ENCODE measurements around the gene ACP6.

The ACP6 gene

GRCh38 chr1:147611586-147611985 lies 58.7 kb downstream of the ACP6 start:
- Histone ChIP-seq H4K20me1 (ENCODE audit: insufficient read depth, low read length) (no peaks in the 10 kb centered on the region), H3K9ac (ENCODE audit: low read depth, low read length) (no peak overlapping the region), H3K27me3 (ENCODE audit: insufficient read depth, low read length, poor library complexity) (no peaks in the 10 kb centered on the region), H3K27ac (ENCODE audit: low read length) (no peak overlapping the region), H3K4me2 (ENCODE audit: insufficient read depth, low read length) (no peak overlapping the region), H3K79me2 (ENCODE audit: insufficient read depth, low read length) (no peaks in the 10 kb centered on the region), H2AFZ (ENCODE audit: low read depth, low read length) (no peak overlapping the region), H3K36me3 (ENCODE audit: insufficient read depth, low read length) (peaks cover 71% of the 10 kb centered on the region), H3K9me3 (ENCODE audit: insufficient read depth, low read length, severe bottlenecking) (no peaks in the 10 kb centered on the region), H3K4me3 (ENCODE audit: low read depth in 1 of 2, low read length in 2 of 2) (no peak overlapping the region), H3K4me1 (ENCODE audit: insufficient read depth, low read length) (peaks cover 4% of the 10 kb centered on the region)
- ATAC-seq (ENCODE audit: insufficient read depth, low read depth) (no peak), DNase-seq (no peak)
- TF ChIP-seq EZH2 (IDR thresholded peaks at IDR 0.05; ENCODE audit: borderline replicate concordance, low read depth, low read length, severe bottlenecking), result no peak
- no peak for TF ChIP-seq CTCF (IDR thresholded peaks at IDR 0.05; ENCODE audit: borderline replicate concordance, extremely low read depth, low read length, poor library complexity, severe bottlenecking)

- peaks cover 69% of the 10 kb centered on the region for H3K36me3 ChIP-seq (ENCODE audit: insufficient read depth, low read length)
- no peak overlapping the region for H3K4me3 ChIP-seq (ENCODE audit: low read depth in 1 of 2, low read length in 2 of 2)
- H3K27me3 ChIP-seq (ENCODE audit: insufficient read depth, low read length, poor library complexity), result no peaks in the 10 kb centered on the region
- H2AFZ ChIP-seq (ENCODE audit: low read depth, low read length), result no peak overlapping the region
- H3K9ac ChIP-seq (ENCODE audit: low read depth, low read length), result no peak overlapping the region
- no peaks in the 10 kb centered on the region for H4K20me1 ChIP-seq (ENCODE audit: insufficient read depth, low read length)
- no peak overlapping the region for H3K27ac ChIP-seq (ENCODE audit: low read length)
- ATAC-seq (ENCODE audit: insufficient read depth, low read depth), result no peak
- DNase-seq, result no peak
- no peaks in the 10 kb centered on the region for H3K79me2 ChIP-seq (ENCODE audit: insufficient read depth, low read length)
- H3K9me3 ChIP-seq (ENCODE audit: insufficient read depth, low read length, severe bottlenecking), result no peaks in the 10 kb centered on the region
- H3K4me2 ChIP-seq (ENCODE audit: insufficient read depth, low read length), result no peak overlapping the region
- no peaks in the 10 kb centered on the region; the same call in 1 of the 2 replicates for H3K4me1 ChIP-seq (ENCODE audit: insufficient read depth, low read length)
- no peak for TF ChIP-seq EZH2 (IDR thresholded peaks at IDR 0.05; ENCODE audit: borderline replicate concordance, low read depth, low read length, severe bottlenecking)
- no peak for TF ChIP-seq CTCF (IDR thresholded peaks at IDR 0.05; ENCODE audit: borderline replicate concordance, extremely low read depth, low read length, poor library complexity, severe bottlenecking)
Measured at GRCh38 chr1:147611021-147611426, 59.3 kb downstream of the ACP6 start.

- Histone ChIP-seq H3K4me2 (ENCODE audit: insufficient read depth, low read length) (no peak overlapping the region), H3K9ac (ENCODE audit: low read depth, low read length) (no peak overlapping the region), H3K79me2 (ENCODE audit: insufficient read depth, low read length) (no peaks in the 10 kb centered on the region), H2AFZ (ENCODE audit: low read depth, low read length) (no peak overlapping the region), H3K4me3 (ENCODE audit: low read depth in 1 of 2, low read length in 2 of 2) (no peak overlapping the region), H3K9me3 (ENCODE audit: insufficient read depth, low read length, severe bottlenecking) (no peaks in the 10 kb centered on the region), H4K20me1 (ENCODE audit: insufficient read depth, low read length) (no peaks in the 10 kb centered on the region), H3K4me1 (ENCODE audit: insufficient read depth, low read length) (no peaks in the 10 kb centered on the region), H3K27me3 (ENCODE audit: insufficient read depth, low read length, poor library complexity) (no peaks in the 10 kb centered on the region), H3K27ac (ENCODE audit: low read length) (no peak overlapping the region), H3K36me3 (ENCODE audit: insufficient read depth, low read length) (peaks cover 64% of the 10 kb centered on the region)
- ATAC-seq (ENCODE audit: insufficient read depth, low read depth), result no peak
- no peak for DNase-seq
- TF ChIP-seq EZH2 (IDR thresholded peaks at IDR 0.05; ENCODE audit: borderline replicate concordance, low read depth, low read length, severe bottlenecking) (no peak), CTCF (IDR thresholded peaks at IDR 0.05; ENCODE audit: borderline replicate concordance, extremely low read depth, low read length, poor library complexity, severe bottlenecking) (no peak)
Measured at GRCh38 chr1:147609358-147609757, 61.0 kb downstream of the ACP6 start.

GRCh38 chr1:147608596-147608995 lies 61.7 kb downstream of the ACP6 start:
- peaks cover 57% of the 10 kb centered on the region for H3K36me3 ChIP-seq (ENCODE audit: insufficient read depth, low read length)
- TF ChIP-seq CTCF (IDR thresholded peaks at IDR 0.05; ENCODE audit: borderline replicate concordance, extremely low read depth, low read length, poor library complexity, severe bottlenecking), result no peak
- TF ChIP-seq EZH2 (IDR thresholded peaks at IDR 0.05; ENCODE audit: borderline replicate concordance, low read depth, low read length, severe bottlenecking), result no peak

More at GRCh38 chr1:147608596-147608995, 61.7 kb downstream of the ACP6 start:
- no peak for ATAC-seq (ENCODE audit: insufficient read depth, low read depth)
- Histone ChIP-seq H3K9ac (ENCODE audit: low read depth, low read length) (no peak overlapping the region), H3K27me3 (ENCODE audit: insufficient read depth, low read length, poor library complexity) (no peaks in the 10 kb centered on the region), H3K9me3 (ENCODE audit: insufficient read depth, low read length, severe bottlenecking) (no peaks in the 10 kb centered on the region), H3K4me1 (ENCODE audit: insufficient read depth, low read length) (no peaks in the 10 kb centered on the region), H3K27ac (ENCODE audit: low read length) (no peak overlapping the region), H3K79me2 (ENCODE audit: insufficient read depth, low read length) (peaks cover 1% of the 10 kb centered on the region; the same call in 1 of the 2 replicates), H4K20me1 (ENCODE audit: insufficient read depth, low read length) (no peaks in the 10 kb centered on the region), H3K4me2 (ENCODE audit: insufficient read depth, low read length) (no peak overlapping the region), H3K4me3 (ENCODE audit: low read depth in 1 of 2, low read length in 2 of 2) (no peak overlapping the region), H2AFZ (ENCODE audit: low read depth, low read length) (no peak overlapping the region)
- no peak for DNase-seq

Measured in DND-41 (cell line).